Activated T-helper 1 cell treated with Interleukin-2 at 50 U/mL for 16 hours (primary cell): ENCODE data around the gene P2RY1.

Source experiments
- DNase-seq: peaks from one replicate; pipeline ENCODE4 v3.0.0-alpha.2; 2020; ENCODE audit warnings: low read depth

Gene P2RY1

GRCh38 chr3:152834776-152835600 is at the start of gene P2RY1:
TSS of gene P2RY1 (plus strand) at chr3:152835131. CDS start at chr3:152835783, 652 bp downstream.
- DNase-seq = no peak

- no peak for DNase-seq
Observed at GRCh38 chr3:152786977-152787681, 47.8 kb upstream of the P2RY1 start.

GRCh38 chr3:152790651-152791387 is 44.1 kb upstream of the P2RY1 start:
- DNase-seq = no peak

GRCh38 chr3:152793969-152794368 is 41.0 kb upstream of the P2RY1 start:
- DNase-seq = no peak

GRCh38 chr3:152797751-152798432 is 37.0 kb upstream of the P2RY1 start:
- DNase-seq = no peak

GRCh38 chr3:152811974-152812760 is 22.8 kb upstream of the P2RY1 start:
- DNase-seq = no peak

GRCh38 chr3:152817400-152817799 is 17.5 kb upstream of the P2RY1 start:
- DNase-seq = no peak

- no peak for DNase-seq
Observed at GRCh38 chr3:152818027-152818426, 16.9 kb upstream of the P2RY1 start.

GRCh38 chr3:152823173-152823572 is 11.8 kb upstream of the P2RY1 start:
- DNase-seq = no peak

GRCh38 chr3:152823781-152824180 is 11.2 kb upstream of the P2RY1 start:
- DNase-seq = no peak

GRCh38 chr3:152825566-152825965 is 9.4 kb upstream of the P2RY1 start:
- no peak for DNase-seq

GRCh38 chr3:152826476-152826875 is 8.5 kb upstream of the P2RY1 start:
- no peak for DNase-seq

- no peak for DNase-seq
Observed at GRCh38 chr3:152827313-152827712, 7.6 kb upstream of the P2RY1 start.

- DNase-seq = no peak
Observed at GRCh38 chr3:152828075-152828840, 6.7 kb upstream of the P2RY1 start.

GRCh38 chr3:152830245-152830644 is 4.7 kb upstream of the P2RY1 start:
- no peak for DNase-seq

- no peak for DNase-seq
Observed at GRCh38 chr3:152832046-152832445, 2.9 kb upstream of the P2RY1 start.

GRCh38 chr3:152833089-152833488 is 1.8 kb upstream of the P2RY1 start:
- no peak for DNase-seq

- no peak for DNase-seq
Observed at GRCh38 chr3:152834191-152834775, 648 bp upstream of the P2RY1 start.

GRCh38 chr3:152835601-152836102 is 721 bp downstream of the P2RY1 start:
- no peak for DNase-seq

GRCh38 chr3:152836269-152836668 is 1.3 kb downstream of the P2RY1 start:
- no peak for DNase-seq
